DMS79 treated with DMSO at 0.1 percent for 48 hours (cell line): ENCODE data around the gene SH3GL3.

Experiments
- DNase-seq: peaks from one replicate; lab custom pipeline; 2025; lab: John Stamatoyannopoulos, UW

The SH3GL3 gene

GRCh38 chr15:83510001-83510400 lies 62.9 kb downstream of the SH3GL3 start:
- DNase-seq, result no peak

GRCh38 chr15:83512459-83512858 lies 65.3 kb downstream of the SH3GL3 start:
- no peak for DNase-seq

- DNase-seq, result no peak
Observed at GRCh38 chr15:83514584-83514983, 67.4 kb downstream of the SH3GL3 start.

- no peak for DNase-seq
Observed at GRCh38 chr15:83515164-83515563, 68.0 kb downstream of the SH3GL3 start.

GRCh38 chr15:83516935-83517334 lies 69.8 kb downstream of the SH3GL3 start:
- no peak for DNase-seq

- DNase-seq, result no peak
Observed at GRCh38 chr15:83526319-83526718, 79.2 kb downstream of the SH3GL3 start.

- DNase-seq, result no peak
Observed at GRCh38 chr15:83533410-83533962, 86.3 kb downstream of the SH3GL3 start.

- no peak for DNase-seq
Observed at GRCh38 chr15:83537606-83538005, 90.5 kb downstream of the SH3GL3 start.

GRCh38 chr15:83538682-83539081 lies 91.5 kb downstream of the SH3GL3 start:
- no peak for DNase-seq

GRCh38 chr15:83545804-83546511 lies 98.8 kb downstream of the SH3GL3 start:
- no peak for DNase-seq

- DNase-seq, result no peak
Observed at GRCh38 chr15:83546512-83546888, 99.4 kb downstream of the SH3GL3 start.

- no peak for DNase-seq
Observed at GRCh38 chr15:83547168-83547567, 100.0 kb downstream of the SH3GL3 start.

GRCh38 chr15:83549623-83550022 lies 102.5 kb downstream of the SH3GL3 start:
- DNase-seq, result no peak

- no peak for DNase-seq
Observed at GRCh38 chr15:83554558-83554957, 107.4 kb downstream of the SH3GL3 start.

- DNase-seq, result no peak
Observed at GRCh38 chr15:83555383-83555782, 108.2 kb downstream of the SH3GL3 start.

GRCh38 chr15:83556068-83556467 lies 108.9 kb downstream of the SH3GL3 start:
- DNase-seq, result no peak

GRCh38 chr15:83556754-83557153 lies 109.6 kb downstream of the SH3GL3 start:
- DNase-seq, result no peak

GRCh38 chr15:83558146-83558545 lies 111.0 kb downstream of the SH3GL3 start:
- no peak for DNase-seq

GRCh38 chr15:83559310-83559966 lies 112.3 kb downstream of the SH3GL3 start:
- DNase-seq, result peak; percentile 4

- DNase-seq, result no peak
Observed at GRCh38 chr15:83561661-83562060, 114.5 kb downstream of the SH3GL3 start.

GRCh38 chr15:83565138-83565537 lies 118.0 kb downstream of the SH3GL3 start:
- no peak for DNase-seq

GRCh38 chr15:83565553-83566159 lies 118.5 kb downstream of the SH3GL3 start:
- DNase-seq, result no peak

- DNase-seq, result no peak
Observed at GRCh38 chr15:83567318-83567717, 120.2 kb downstream of the SH3GL3 start.
